H7 (cell line): ENCODE measurements around the gene CHL1. TPM values are rescaled to one million over a fixed set of nuclear protein-coding genes. Genes with fewer than 3 reads are reported as not detected.
"Not testable (repeated sequence)": the region's sequence is repeated elsewhere in the genome, so short reads cannot be mapped to it uniquely, and the experiment has no call there.

Experiments
- DNase-seq: peaks from one replicate; pipeline ENCODE4 v3.0.0; 2012
- H3K27me3 ChIP-seq: 2 replicates; pipeline ENCODE4 v1.6.0; 2011; ENCODE audit warnings: mild to moderate bottlenecking, low read length; ENCODE audit not compliant: control insufficient read depth, insufficient read depth
- H3K36me3 ChIP-seq: replicated peaks from 2 replicates; pipeline ENCODE4 v1.5.1; 2011; ENCODE audit warnings: low read length; ENCODE audit not compliant: control insufficient read depth, insufficient read depth
- H3K4me3 ChIP-seq: 2 replicates; pipeline ENCODE4 v1.5.1; 2011; ENCODE audit warnings: low read depth, mild to moderate bottlenecking, control low read depth, low read length, moderate library complexity; ENCODE audit not compliant: insufficient read depth
- total RNA-seq: library from RNA; depleted of rRNA; stranded (reverse); fragments of >200 nt; shearing (Covaris generic); gene quantifications from 2 replicates; pipeline ENCODE4 v1.2.3, GENCODE V29; 2014

Gene CHL1
- total RNA-seq, 1 experiment from 2014 or later, result 0.28 TPM

DNA sequence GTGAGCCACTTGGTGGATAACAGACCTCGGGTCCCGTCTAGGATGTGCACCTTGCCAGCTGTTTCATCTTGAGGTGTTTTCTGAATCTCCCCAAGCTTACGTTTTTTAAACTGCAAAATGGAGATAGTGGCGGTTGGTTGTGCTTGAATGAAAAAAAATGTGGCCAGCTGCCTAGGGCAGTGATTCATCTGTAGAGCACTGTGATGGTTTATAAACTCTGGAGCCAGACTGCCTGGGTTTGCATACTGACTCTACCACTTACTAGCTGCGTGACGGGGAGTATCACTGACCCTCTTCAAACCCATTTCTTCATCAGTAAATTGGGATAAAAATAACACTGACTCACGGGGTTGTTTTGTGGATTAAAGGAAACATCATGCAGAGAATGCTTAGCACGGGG is 159.1 kb downstream of the CHL1 start:
- Histone ChIP-seq H3K36me3 (no peaks in the 10 kb centered on the region), H3K27me3 (no peaks in the 10 kb centered on the region), H3K4me3 (no peak overlapping the region)
- no peak for DNase-seq

DNA sequence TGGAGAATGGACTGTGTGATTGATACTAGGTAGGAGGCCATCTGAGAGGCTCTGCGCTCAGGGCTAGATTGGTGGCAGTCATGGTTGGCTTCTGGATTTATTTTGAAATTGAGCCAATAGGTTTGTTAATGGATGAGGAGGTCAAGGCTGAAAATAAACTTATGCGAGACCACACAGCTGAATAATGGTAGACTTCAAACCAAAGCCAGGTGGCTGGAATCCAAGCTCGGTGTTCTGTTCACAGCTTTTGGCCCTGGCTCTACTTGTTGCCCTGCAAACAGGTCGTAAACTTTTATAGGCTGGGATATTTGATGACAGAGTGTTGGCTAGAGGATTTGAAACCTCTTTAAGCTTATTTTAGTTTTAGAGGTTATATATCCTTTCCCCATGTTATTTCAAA is 160.4 kb downstream of the CHL1 start:
- Histone ChIP-seq H3K36me3 (no peaks in the 10 kb centered on the region), H3K4me3 (no peak overlapping the region), H3K27me3 (no peaks in the 10 kb centered on the region)
- no peak for DNase-seq

DNA sequence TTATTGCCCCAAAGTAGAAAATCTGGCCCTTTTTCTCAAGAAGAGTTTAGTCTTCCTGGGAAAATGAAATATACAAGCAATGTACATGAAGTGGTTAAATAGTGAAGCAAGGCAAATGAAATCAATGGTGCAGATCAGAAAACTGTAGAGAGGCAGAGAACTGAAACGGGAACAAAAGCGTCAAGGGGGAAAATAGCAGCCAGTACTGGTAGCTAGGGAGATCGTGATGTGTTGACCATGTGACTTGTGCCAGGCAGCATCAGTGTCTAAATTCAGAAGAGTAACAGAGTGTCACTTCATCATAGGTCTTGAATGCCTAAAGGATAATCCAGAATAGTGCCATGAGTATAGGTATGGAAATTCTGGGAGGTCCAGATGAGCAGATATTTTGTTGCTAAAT is 163.1 kb downstream of the CHL1 start:
- no peak for DNase-seq
- Histone ChIP-seq H3K27me3 (no peaks in the 10 kb centered on the region; the same call in 1 of the 2 replicates), H3K36me3 (no peaks in the 10 kb centered on the region), H3K4me3 (no peak overlapping the region)

DNA sequence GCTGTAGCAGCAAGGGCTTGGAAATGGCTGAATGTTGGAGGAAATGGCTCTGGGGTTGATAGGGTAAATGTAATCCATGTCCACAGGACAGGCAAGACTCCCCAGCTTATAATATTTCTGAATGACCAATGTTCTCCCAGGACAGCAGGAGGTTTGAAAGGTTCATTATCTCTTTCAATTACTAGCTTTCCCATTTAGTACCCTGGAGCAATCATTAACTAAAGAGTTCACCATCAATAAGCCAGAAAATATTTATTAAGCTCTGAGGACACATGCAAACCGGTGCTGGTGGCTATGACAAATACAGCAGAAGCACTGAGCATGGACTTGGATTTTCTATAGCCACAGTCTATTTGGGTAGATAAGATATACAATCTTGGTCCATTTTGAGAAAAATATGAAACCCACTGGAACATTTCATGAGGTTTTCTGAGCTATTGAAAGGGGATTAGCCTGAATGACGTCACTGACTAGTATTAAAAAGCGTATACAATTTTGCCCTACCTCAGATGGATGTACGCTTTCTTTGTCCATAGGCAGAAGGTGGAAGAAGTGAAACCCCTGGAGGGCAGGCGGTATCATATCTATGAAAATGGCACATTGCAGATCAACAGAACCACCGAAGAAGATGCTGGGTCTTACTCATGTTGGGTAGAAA is 166.2 kb downstream of the CHL1 start:
- no peak overlapping the region for H3K4me3 ChIP-seq
- DNase-seq, result no peak
- no peaks in the 10 kb centered on the region; the same call in 1 of the 2 replicates for H3K27me3 ChIP-seq
- no peaks in the 10 kb centered on the region for H3K36me3 ChIP-seq

DNA sequence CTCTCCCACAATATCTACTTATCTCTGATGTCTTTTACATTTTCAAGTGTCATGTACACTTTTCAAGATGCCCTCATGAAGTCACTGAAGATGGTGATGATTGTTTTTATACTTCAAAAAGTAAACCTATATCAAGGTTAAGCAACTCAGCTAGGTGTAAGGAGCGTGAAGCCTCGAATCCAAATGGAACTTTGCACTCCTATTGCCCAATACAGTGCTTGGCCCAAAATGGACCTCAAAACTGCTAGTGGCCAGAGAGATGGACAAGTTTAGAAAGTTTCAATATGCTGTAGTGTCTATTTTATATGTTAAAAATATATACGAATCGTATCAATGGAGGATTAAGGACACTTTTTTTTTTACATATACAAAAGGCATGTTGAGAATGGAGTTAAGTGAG is 167.7 kb downstream of the CHL1 start:
- H3K27me3 ChIP-seq, result no peaks in the 10 kb centered on the region; the same call in 1 of the 2 replicates
- no peak for DNase-seq
- H3K36me3 ChIP-seq, result no peaks in the 10 kb centered on the region
- H3K4me3 ChIP-seq, result no peak overlapping the region

DNA sequence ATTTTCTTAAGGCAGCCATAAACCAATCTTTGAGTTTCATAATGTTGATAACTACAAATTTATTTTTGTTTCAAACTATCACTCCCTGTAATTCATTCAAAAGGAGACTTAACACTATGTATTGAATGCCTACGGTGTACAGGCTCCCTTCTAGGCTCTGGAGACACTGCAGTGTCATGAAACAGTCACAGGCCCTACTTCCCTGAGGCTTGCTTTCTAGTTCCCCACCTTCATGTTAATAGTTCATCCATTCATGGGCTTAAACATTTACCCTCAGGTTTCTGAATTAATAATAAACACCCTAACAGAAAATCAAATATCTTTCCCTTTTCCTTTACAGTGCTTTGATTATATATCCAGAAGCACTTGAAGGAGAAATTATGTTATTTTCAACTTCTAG is 168.7 kb downstream of the CHL1 start:
- Histone ChIP-seq H3K27me3 (no peaks in the 10 kb centered on the region; the same call in 1 of the 2 replicates), H3K4me3 (no peak overlapping the region), H3K36me3 (no peaks in the 10 kb centered on the region)
- no peak for DNase-seq

DNA sequence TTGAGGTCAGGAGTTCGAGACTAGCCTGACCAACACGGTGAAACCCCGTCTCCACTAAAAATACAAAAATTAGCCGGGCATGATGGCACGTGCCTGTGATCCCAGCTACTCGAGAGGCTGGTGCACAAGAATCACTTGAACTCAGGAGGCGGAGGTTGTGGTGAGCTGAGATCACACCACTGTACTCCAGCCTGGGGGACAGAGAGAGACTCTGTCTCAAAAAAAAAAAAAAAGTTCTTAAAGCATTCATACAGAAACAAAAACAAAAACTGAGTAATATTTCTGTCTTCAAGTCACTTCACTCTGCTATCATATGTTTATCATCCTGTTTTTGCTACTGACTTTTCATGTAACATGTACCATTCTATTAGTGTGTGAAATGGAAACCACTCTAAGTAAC is 169.7 kb downstream of the CHL1 start:
- H3K4me3 ChIP-seq, H3K36me3 ChIP-seq, H3K27me3 ChIP-seq, DNase-seq: not testable (repeated sequence)

DNA sequence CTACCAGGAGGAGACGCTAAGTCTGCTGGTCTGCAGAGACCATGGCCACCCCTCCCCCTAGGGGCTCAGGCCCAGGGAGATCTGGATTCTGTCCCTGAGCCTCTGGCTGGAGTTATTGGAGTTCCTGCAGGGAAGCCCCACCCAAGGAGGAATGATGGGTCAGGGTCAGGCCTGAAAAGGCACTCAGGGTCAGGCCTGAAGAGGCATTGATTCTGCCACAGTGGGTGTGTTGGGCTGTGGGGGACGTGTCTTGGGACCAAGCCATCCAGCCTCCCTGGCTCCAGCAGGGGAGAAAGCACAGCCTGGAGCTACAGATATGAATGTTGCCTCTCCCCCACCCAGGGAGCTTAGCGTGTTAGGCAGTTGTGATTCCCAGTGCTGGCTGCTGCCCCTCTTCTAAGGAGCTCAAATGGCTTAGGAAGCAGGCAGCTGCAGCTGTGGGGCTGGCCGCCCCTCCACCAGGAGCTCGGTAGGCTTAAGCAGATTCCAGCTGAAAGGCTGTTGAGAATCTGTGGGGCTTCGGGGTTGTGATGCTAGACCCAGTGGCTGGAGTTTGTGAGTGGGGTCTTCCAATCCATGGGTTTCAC is 176.7 kb downstream of the CHL1 start:
- Histone ChIP-seq H3K4me3 (no peak overlapping the region), H3K36me3 (no peaks in the 10 kb centered on the region), H3K27me3 (no peaks in the 10 kb centered on the region)
- no peak for DNase-seq

DNA sequence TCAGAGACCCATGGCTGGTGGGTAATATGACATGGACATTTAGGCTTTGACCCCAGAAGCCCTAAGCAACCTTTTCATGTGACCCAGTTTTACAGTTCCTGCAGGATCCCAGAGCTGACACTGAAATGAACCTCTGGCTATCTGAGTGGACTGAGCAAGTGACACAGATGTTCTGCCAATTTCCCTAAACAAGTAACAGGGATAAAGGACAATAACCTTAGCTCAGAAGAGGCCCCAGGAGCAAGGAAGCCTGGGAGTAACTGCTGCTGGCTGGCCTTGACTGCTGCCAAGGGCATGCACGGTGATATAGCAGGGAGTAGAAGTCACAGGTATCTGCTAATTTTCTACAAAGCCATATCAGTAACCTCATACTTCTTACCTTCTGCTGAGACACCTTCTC is 177.9 kb downstream of the CHL1 start:
- no peak for DNase-seq
- no peaks in the 10 kb centered on the region for H3K36me3 ChIP-seq
- H3K27me3 ChIP-seq, result no peaks in the 10 kb centered on the region
- no peak overlapping the region for H3K4me3 ChIP-seq

DNA sequence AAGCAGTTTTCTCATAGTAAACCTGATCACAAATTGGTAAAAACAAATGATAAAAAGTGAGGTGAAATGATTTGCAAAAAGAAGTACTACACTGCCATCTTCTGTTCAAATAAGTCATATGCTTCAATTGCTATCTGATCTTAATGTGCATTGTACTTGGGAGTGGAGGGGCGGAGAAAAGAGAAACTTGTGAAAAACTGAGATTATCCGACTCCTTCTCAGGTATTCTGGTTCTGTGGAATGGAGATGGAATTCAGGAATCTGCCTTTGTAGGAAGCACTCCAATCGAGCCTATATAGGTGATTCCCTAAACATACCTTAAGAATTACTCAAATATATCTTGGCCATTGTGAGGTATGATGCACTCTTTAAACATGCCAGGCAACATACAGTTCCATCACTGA is 180.6 kb downstream of the CHL1 start:
- H3K4me3 ChIP-seq, result no peak overlapping the region
- peak; percentile 12 for DNase-seq
- H3K27me3 ChIP-seq, result no peaks in the 10 kb centered on the region
- no peaks in the 10 kb centered on the region for H3K36me3 ChIP-seq

DNA sequence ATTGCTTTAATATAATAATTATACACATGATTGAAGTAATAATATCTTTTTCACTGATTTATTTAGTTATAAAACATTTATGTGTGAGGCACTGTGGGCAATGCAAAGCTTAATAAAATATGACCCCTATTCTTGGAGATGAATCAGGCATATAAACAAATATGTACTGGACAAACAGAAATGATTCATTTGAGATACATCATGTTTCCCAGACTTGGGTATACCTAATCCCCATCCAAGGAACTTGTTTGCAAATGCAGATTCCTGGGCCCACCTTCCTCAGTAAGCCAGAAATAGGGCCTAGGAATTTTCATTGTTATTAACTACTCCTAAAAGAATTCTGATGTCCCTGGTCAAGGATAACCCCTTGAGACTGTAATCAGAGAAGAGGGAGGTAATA is 184.2 kb downstream of the CHL1 start:
- Histone ChIP-seq H3K4me3 (no peak overlapping the region), H3K27me3 (no peaks in the 10 kb centered on the region), H3K36me3 (no peaks in the 10 kb centered on the region)
- no peak for DNase-seq

DNA sequence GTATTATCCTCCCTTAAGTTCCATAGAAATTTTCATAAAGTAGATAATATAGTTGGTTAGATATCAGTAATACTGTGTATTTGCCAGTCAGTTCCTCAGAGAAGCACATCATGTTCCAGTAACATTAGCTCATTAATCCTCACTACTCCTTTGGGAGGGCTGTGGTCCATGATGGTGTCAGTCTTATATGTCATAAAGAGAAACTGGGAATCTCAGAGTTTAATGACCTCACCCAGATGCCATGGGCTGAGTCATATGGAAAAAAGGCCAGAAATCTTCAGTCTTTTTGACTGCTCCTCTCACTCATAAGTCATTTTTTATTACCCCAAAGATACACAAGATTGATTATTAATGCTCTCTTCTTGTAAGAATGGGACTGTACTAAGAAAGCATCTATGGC is 188.6 kb downstream of the CHL1 start:
- no peak overlapping the region for H3K4me3 ChIP-seq
- DNase-seq, result no peak
- H3K36me3 ChIP-seq, result no peaks in the 10 kb centered on the region
- no peaks in the 10 kb centered on the region for H3K27me3 ChIP-seq

DNA sequence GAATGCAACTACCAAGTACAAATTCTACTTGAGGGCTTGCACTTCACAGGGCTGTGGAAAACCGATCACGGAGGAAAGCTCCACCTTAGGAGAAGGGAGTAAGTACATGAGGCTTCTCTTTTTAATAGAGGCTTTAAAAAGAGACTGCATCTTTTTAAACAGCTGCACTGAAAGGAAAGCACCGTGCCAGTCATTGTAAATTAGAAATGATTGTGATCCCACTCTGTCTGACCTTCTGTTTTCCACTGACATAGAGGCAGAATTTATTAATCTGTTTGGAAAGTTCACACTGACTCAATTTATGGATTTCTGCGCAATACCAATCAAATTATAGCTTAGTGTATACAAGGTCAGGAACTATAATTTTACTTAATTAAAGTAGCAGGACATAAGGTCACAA is 198.2 kb downstream of the CHL1 start:
- DNase-seq, result no peak
- no peaks in the 10 kb centered on the region for H3K36me3 ChIP-seq
- no peaks in the 10 kb centered on the region for H3K27me3 ChIP-seq
- H3K4me3 ChIP-seq, result no peak overlapping the region

DNA sequence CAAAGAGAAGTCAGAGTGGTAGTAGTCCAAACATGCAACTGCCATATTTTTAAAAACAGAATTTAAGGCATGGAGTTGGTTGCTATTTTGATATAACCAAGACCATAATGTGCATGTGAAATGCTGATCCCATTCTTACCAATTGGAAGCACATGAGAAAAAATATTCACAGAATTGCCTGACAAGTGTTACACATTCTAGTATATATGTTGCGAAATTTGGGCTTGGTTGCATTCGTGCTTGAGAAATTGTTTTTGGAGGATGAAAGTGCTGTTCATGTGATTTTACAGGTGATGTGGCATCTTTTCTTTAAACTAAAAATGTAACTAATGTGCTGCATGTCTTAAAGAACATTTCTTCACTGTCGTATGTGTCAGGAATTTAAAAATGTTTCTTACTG is 199.7 kb downstream of the CHL1 start:
- DNase-seq, result no peak
- H3K4me3 ChIP-seq, result no peak overlapping the region
- no peaks in the 10 kb centered on the region for H3K36me3 ChIP-seq
- H3K27me3 ChIP-seq, result no peaks in the 10 kb centered on the region

DNA sequence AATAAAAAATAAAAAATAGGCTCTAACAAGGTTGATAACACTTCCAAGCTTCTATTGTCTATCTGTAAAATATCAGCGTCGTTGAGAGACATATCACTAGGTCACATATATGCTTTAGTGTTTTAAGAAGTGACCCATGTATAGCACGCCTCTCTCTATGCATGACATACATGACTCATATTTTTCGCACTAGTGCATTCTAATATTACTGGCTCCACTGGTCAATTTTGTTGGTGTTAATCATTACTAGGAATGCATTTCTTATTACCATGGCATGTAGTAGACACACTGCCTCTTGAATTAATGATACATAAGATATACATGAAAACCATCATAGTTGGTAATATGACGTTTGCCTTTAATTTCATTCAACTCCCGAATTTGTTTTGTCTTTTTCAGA is 203.1 kb downstream of the CHL1 start:
- DNase-seq, result no peak
- Histone ChIP-seq H3K4me3 (no peak overlapping the region), H3K36me3 (no peaks in the 10 kb centered on the region), H3K27me3 (no peaks in the 10 kb centered on the region)

DNA sequence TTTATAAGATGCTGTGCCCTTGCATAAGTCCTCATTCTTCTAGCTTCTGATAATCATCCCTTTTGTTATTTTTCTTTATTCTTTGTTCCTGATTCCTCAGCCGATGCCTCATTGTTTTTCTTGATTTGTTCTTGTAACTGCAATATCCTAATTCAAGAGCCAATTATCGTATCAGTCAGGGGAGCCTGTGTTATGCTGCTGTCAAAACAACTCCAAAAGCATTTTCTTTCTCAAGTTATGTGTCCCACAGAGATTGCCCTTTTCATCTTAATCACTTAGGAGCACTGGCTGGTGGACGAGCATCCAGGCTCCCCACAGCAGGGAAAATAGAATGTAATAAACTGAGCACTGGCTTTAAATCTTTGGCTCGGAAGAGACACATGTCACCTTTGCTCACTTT is 207.3 kb downstream of the CHL1 start:
- DNase-seq, result no peak
- Histone ChIP-seq H3K4me3 (no peak overlapping the region), H3K27me3 (no peaks in the 10 kb centered on the region), H3K36me3 (no peaks in the 10 kb centered on the region)
